Measurements from ENCODE around the gene MAST2.
"Not testable (repeated sequence)": the region's sequence is repeated elsewhere in the genome, so short reads cannot be mapped to it uniquely, and the experiment has no call there.

Gene MAST2

DNA sequence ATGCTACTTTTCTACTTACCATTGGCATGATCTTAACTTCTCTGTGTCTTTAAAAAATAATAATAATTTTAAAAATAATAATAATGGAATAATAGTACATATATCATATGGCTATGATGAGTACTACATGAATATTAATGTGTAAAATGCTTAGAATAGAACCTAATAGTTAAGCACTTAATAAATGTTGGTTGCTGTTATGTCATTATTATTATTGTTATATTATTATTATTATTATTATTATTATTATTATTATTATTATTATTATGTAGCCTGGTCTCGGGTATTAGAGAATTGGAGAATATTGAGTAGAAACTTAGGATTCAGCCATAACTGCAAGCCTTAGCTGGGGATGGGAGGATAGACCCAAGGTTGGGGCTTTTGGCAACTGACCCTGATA is 108.2 kb downstream of the MAST2 start:
- Histone ChIP-seq H3K4me1 (ENCODE audit: control insufficient read depth, insufficient read depth, low read length) (peaks cover 24% of the 10 kb centered on the region), H3K9ac (ENCODE audit: low read depth, low read length) (no peak overlapping the region), H3K27me3 (ENCODE audit: control insufficient read depth, insufficient read depth, low read length) (no peaks in the 10 kb centered on the region), H3K4me3 (ENCODE audit: low read length) (no peak overlapping the region), H3K9me3 (replicated peaks; ENCODE audit: low read length) (no peaks in the 10 kb centered on the region), H3K4me2 (ENCODE audit: low read length) (no peak overlapping the region), H3K36me3 (ENCODE audit: insufficient read depth, low read length) (no peaks in the 10 kb centered on the region)

DNA sequence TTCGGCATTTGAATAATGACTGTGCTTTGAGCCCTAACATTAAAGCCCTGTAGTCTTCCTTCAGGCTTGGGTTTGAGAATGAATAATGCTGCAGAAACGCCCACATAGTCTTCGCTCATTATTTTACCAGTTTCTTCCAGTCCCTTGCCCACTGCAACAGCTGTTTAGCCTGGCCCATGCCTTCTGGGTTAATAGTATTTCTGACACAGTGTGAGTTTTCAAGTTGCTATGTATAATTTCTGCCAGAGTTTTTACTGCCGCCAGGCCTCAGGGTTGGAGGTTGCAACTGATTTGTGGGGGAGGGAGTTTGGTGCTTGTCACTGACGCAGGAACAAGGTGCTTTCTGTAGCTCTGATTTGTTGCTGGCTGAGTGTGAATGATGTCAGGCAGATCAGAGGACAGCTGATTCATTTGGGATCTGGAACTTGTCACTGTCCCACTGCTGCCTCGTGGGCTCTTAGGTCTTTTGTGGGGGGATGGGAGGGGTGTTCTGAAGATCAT is 109.8 kb downstream of the MAST2 start:
- H3K4me3 ChIP-seq (ENCODE audit: low read length), result peak overlapping the region; percentile 60
- peaks cover 24% of the 10 kb centered on the region for H3K4me1 ChIP-seq (ENCODE audit: control insufficient read depth, insufficient read depth, low read length)
- peak overlapping the region; percentile 81 for H3K9ac ChIP-seq (ENCODE audit: low read depth, low read length)

DNA sequence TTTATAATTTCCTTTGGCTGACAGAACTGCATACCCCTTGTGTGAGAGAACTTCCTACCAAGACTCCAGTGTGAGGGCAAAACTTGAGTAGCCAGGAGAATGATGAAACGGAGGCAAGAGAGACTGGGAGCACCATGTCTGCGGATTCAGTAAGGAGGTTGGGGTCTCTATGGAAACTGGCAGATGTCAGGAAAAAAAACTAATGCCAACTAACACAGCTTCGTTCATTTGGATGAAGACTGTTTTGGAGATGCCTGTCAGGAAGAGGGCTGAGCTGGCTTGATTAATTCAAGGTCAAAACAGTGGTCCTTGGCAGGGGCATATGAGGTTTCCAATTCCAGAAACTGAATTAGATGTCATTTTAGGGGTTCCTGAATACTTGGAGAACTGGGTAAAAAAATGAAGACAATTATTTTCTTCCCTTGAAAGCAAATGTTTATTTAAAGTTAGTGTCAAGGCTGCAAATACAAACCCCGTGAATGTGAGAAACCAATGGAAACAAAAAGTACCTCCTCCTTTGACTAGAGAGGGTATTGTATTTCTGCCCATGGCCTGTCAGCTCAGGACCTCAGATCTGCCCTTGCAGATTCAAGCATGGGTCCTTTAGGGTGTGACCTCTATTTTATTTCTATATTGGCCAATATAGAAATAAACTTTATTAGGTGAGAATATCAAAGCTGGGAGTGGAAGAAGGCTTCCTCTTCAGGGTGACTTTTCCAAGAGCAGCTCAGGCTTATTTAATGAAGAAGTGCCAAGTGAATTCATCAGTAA is 110.5 kb downstream of the MAST2 start:
- Histone ChIP-seq H3K27me3 (ENCODE audit: control insufficient read depth, insufficient read depth, low read length) (no peaks in the 10 kb centered on the region), H3K9me3 (replicated peaks; ENCODE audit: low read length) (no peaks in the 10 kb centered on the region), H3K4me1 (ENCODE audit: control insufficient read depth, insufficient read depth, low read length) (peaks cover 24% of the 10 kb centered on the region), H3K4me2 (ENCODE audit: low read length) (peak overlapping the region; percentile 74), H3K36me3 (ENCODE audit: insufficient read depth, low read length) (no peaks in the 10 kb centered on the region), H3K4me3 (ENCODE audit: low read length) (peak overlapping the region; percentile 60), H3K9ac (ENCODE audit: low read depth, low read length) (peak overlapping the region; percentile 81)

More for the DNA sequence above, 109.8 kb downstream of the MAST2 start:
- Histone ChIP-seq H3K27me3 (ENCODE audit: control insufficient read depth, insufficient read depth, low read length) (no peaks in the 10 kb centered on the region), H3K4me2 (ENCODE audit: low read length) (peak overlapping the region; percentile 74), H3K9me3 (replicated peaks; ENCODE audit: low read length) (no peaks in the 10 kb centered on the region), H3K36me3 (ENCODE audit: insufficient read depth, low read length) (no peaks in the 10 kb centered on the region)

DNA sequence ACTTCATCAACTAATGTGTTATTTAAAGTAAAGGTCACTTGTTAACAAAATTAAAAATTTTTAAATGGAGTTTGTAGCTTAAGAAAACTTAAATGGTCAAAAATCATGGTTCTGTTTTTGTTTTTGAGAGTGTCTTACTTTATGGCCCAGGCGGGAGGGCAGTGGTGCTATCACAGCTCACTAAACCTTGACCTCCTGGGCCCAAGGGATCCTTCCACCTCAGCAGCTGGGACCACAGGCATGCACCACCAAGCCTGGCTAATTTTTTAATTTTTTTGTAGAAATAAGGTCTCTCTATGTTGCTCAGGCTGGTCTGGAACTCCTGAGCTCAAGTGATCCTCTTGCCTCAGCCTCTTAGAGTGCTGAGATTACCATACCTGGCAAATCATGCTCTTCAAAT is 111.4 kb downstream of the MAST2 start:
- Histone ChIP-seq H3K27me3 (ENCODE audit: control insufficient read depth, insufficient read depth, low read length) (no peaks in the 10 kb centered on the region), H3K4me1 (ENCODE audit: control insufficient read depth, insufficient read depth, low read length) (peaks cover 24% of the 10 kb centered on the region), H3K9me3 (replicated peaks; ENCODE audit: low read length) (no peaks in the 10 kb centered on the region), H3K36me3 (ENCODE audit: insufficient read depth, low read length) (no peaks in the 10 kb centered on the region), H3K4me3 (ENCODE audit: low read length) (no peak overlapping the region), H3K9ac (ENCODE audit: low read depth, low read length) (no peak overlapping the region), H3K4me2 (ENCODE audit: low read length) (peak overlapping the region; percentile 74)

DNA sequence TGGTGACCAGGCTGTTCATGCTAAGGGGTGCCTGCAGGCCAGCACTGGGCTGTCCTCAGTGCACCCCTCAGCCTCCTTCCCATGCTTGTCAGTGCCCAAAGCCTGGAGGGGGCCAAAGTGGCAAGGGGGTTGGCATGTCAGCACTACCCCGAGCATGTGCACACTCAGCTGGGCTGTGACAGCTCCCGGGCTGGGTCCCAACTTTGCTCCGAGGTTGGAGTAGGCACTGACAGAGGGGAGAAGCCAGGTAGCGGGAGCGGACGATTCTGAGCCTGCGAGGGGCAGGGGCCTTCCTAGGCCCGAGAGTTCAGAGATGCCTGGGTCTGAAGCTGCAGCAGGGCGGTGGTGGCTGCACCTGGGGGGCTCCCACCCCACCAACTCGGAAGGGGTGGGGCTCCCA is 119.0 kb downstream of the MAST2 start:
- H3K4me2 ChIP-seq (ENCODE audit: low read length), result no peak overlapping the region
- no peaks in the 10 kb centered on the region for H3K9me3 ChIP-seq (replicated peaks; ENCODE audit: low read length)
- no peaks in the 10 kb centered on the region for H3K27me3 ChIP-seq (ENCODE audit: control insufficient read depth, insufficient read depth, low read length)
- no peak overlapping the region for H3K4me3 ChIP-seq (ENCODE audit: low read length)
- no peaks in the 10 kb centered on the region for H3K4me1 ChIP-seq (ENCODE audit: control insufficient read depth, insufficient read depth, low read length)
- no peak overlapping the region for H3K9ac ChIP-seq (ENCODE audit: low read depth, low read length)
- H3K36me3 ChIP-seq (ENCODE audit: insufficient read depth, low read length), result peaks cover 3% of the 10 kb centered on the region

DNA sequence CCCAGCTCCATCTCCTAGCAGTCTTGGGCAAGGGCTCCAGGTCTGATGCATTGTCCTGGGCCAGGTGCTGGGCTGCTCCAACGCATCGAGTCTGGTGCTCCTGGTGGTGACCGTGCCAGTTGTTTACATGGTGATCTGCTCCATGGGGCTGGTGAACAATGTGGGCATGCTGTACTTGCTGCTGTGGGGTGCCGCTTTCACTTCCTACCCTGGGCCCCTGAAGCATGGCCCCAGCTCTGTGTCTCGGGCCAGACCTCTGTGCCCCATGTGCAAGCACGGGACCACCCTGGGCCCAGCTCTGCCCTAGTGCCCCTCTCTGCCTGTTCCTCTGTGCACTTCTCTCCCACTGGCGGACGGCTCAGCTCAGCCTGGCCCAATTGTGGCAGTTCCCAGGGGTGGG is 119.4 kb downstream of the MAST2 start:
- H3K9me3 ChIP-seq (replicated peaks; ENCODE audit: low read length), result no peaks in the 10 kb centered on the region
- H3K9ac ChIP-seq (ENCODE audit: low read depth, low read length), result no peak overlapping the region
- H3K4me1 ChIP-seq (ENCODE audit: control insufficient read depth, insufficient read depth, low read length), result no peaks in the 10 kb centered on the region
- no peaks in the 10 kb centered on the region for H3K27me3 ChIP-seq (ENCODE audit: control insufficient read depth, insufficient read depth, low read length)
- H3K36me3 ChIP-seq (ENCODE audit: insufficient read depth, low read length), result peaks cover 3% of the 10 kb centered on the region
- H3K4me3 ChIP-seq (ENCODE audit: low read length), result no peak overlapping the region
- no peak overlapping the region for H3K4me2 ChIP-seq (ENCODE audit: low read length)

DNA sequence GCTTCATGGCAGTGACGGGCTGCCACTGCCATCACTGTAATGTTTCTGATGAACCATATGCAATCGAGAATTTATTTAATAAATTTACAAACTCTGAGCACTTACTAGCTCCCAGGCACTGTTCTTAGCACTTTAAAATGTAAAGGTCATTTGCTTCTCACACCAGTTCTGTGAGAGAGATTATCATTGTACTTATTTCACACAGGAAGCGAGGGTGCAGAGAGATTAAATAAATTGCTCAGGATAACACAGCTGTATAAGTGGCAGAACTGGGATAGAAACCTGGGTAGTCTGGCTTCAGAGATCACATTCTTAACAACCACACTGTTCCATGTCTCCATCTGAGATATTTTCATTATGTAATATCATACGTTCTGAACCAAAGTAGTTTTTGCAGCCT is 119.9 kb downstream of the MAST2 start:
- H3K9ac ChIP-seq (ENCODE audit: low read depth, low read length), result no peak overlapping the region
- H3K27me3 ChIP-seq (ENCODE audit: control insufficient read depth, insufficient read depth, low read length), result no peaks in the 10 kb centered on the region
- H3K4me1 ChIP-seq (ENCODE audit: control insufficient read depth, insufficient read depth, low read length), result no peaks in the 10 kb centered on the region
- H3K36me3 ChIP-seq (ENCODE audit: insufficient read depth, low read length), result peaks cover 3% of the 10 kb centered on the region
- H3K9me3 ChIP-seq (replicated peaks; ENCODE audit: low read length), result no peaks in the 10 kb centered on the region
- H3K4me3 ChIP-seq (ENCODE audit: low read length), result no peak overlapping the region
- H3K4me2 ChIP-seq (ENCODE audit: low read length), result no peak overlapping the region

DNA sequence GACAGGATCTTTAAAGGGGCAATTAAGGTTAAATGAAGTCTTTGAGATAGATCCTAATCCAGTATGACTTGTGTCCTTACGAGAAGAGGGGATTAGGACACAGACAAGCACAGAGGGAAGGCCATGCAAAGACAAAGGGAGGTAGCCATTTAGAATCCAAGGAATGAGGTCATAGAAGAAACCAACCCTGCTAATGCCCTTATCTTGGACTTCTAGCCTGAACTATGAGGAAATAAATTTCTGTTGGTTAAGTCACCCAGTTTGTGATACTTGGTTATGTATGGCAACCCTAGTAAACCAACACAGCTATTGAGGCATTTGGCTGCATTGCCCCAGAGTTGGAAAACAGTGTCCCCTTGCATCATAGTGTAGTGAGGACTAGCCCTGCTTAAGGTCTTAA is 121.3 kb downstream of the MAST2 start:
- no peak overlapping the region for H3K4me3 ChIP-seq (ENCODE audit: low read length)
- no peak overlapping the region for H3K9ac ChIP-seq (ENCODE audit: low read depth, low read length)
- H3K9me3 ChIP-seq (replicated peaks; ENCODE audit: low read length), result no peaks in the 10 kb centered on the region
- H3K27me3 ChIP-seq (ENCODE audit: control insufficient read depth, insufficient read depth, low read length), result no peaks in the 10 kb centered on the region
- H3K36me3 ChIP-seq (ENCODE audit: insufficient read depth, low read length), result peaks cover 3% of the 10 kb centered on the region
- no peak overlapping the region for H3K4me2 ChIP-seq (ENCODE audit: low read length)
- H3K4me1 ChIP-seq (ENCODE audit: control insufficient read depth, insufficient read depth, low read length), result peaks cover 14% of the 10 kb centered on the region

DNA sequence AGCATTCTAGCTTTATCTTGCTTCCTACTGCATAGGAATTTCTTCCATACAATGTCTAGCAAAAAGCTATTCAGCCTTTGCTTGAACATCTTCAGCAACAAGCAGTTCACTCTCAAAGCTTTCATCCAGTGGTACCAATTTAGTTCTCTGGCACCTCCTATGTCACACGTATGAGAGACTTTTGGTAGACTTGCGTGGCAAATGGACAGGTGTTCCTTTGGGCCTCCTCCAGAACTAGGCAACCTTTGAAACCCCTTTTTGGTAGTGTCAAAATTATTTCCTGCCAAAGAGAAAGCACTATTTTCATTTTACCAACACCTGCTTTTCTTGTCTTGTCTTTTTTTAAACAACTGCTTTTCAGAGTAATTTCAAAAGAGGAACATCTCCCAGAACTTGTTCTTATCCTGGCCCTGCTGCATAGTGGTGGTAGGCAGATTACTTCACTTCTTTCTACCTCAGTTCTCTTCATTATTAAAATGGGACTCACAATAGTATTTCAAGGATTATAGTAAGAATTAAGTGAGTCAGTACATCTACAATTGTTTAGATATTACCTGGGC is 122.4 kb downstream of the MAST2 start:
- Histone ChIP-seq H3K27me3 (ENCODE audit: control insufficient read depth, insufficient read depth, low read length) (no peaks in the 10 kb centered on the region), H3K9me3 (replicated peaks; ENCODE audit: low read length) (no peaks in the 10 kb centered on the region), H3K4me1 (ENCODE audit: control insufficient read depth, insufficient read depth, low read length) (peaks cover 21% of the 10 kb centered on the region), H3K36me3 (ENCODE audit: insufficient read depth, low read length) (peaks cover 3% of the 10 kb centered on the region), H3K4me2 (ENCODE audit: low read length) (no peak overlapping the region), H3K4me3 (ENCODE audit: low read length) (no peak overlapping the region), H3K9ac (ENCODE audit: low read depth, low read length) (no peak overlapping the region)

DNA sequence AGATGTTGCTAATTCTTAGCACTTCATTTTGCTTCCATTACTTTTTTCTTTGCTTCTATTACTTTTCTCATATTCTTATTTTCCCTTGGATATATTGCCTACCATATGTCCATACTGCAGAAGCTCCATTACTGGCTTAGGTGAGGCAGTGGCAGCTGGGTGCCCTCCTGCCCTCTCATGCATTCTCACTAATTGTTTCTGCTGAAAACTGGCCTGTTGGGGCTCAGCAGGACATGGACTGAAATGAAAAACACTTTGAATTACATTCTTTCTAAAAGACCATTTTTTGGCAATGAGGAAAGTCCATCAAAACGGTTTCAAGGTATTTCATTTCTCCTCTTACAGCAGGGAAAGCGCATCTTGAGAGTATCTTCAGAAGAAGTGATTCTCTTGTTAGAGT is 122.9 kb downstream of the MAST2 start:
- H3K4me2 ChIP-seq (ENCODE audit: low read length), result no peak overlapping the region
- no peak overlapping the region for H3K9ac ChIP-seq (ENCODE audit: low read depth, low read length)
- peaks cover 3% of the 10 kb centered on the region for H3K36me3 ChIP-seq (ENCODE audit: insufficient read depth, low read length)
- H3K27me3 ChIP-seq (ENCODE audit: control insufficient read depth, insufficient read depth, low read length), result no peaks in the 10 kb centered on the region
- no peaks in the 10 kb centered on the region for H3K9me3 ChIP-seq (replicated peaks; ENCODE audit: low read length)
- no peak overlapping the region for H3K4me3 ChIP-seq (ENCODE audit: low read length)
- peaks cover 21% of the 10 kb centered on the region for H3K4me1 ChIP-seq (ENCODE audit: control insufficient read depth, insufficient read depth, low read length)

DNA sequence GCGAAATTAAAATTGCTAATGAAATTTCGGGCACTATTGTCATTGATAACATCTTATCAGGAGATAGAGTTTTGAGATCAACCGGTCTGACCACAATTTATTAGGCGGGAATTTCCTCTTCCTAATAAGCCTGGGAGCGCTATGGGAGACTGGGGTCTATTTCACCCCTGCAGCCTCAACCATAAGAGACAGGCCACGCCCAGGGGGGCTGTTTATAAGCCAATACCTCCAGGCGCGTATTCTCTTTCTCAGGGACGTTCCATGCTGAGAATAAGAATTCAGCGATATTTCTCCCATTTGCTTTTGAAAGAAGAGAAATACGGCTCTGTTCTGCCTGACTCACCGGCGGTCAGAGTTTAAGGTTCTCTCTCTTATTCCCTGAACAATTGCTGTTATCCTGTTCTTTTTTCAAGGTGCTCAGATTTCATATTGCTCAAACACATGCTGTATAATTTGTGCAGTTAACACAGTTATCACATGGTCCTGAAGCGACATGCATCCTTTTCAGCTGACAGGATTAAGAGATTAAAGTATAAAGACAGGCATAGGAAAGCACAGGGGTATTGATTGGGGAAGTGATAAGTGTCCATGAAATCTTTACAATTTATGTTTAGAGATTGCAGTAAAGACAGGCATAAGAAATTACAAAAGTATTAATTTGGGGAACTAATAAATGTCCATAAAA is 124.0 kb downstream of the MAST2 start:
- H3K4me3 ChIP-seq (ENCODE audit: low read length), result not testable (repeated sequence)
- peaks cover 21% of the 10 kb centered on the region for H3K4me1 ChIP-seq (ENCODE audit: control insufficient read depth, insufficient read depth, low read length)

More for the DNA sequence above, 124.0 kb downstream of the MAST2 start:
- H3K36me3 ChIP-seq (ENCODE audit: insufficient read depth, low read length); H3K27me3 ChIP-seq (ENCODE audit: control insufficient read depth, insufficient read depth, low read length); H3K9ac ChIP-seq (ENCODE audit: low read depth, low read length); H3K4me2 ChIP-seq (ENCODE audit: low read length); H3K9me3 ChIP-seq (replicated peaks; ENCODE audit: low read length): not testable (repeated sequence)
